ENCODE measurements around the gene ITGB2.

The ITGB2 gene

GRCh38 chr21:44927587-44928461 lies 7.1 kb upstream of the ITGB2 start:
- in situ Hi-C loops (cut with MboI; ENCODE audit: low sequenced_read_pairs, unreplicated experiment), result no loop called here
- no peak for TF ChIP-seq CTCF (IDR thresholded peaks at IDR 0.05; ENCODE audit: borderline replicate concordance, control extremely low read depth, extremely low read depth, insufficient read depth, missing control alignments)
- peak; percentile 84 for DNase-seq (ENCODE audit: low spot score)

DNA sequence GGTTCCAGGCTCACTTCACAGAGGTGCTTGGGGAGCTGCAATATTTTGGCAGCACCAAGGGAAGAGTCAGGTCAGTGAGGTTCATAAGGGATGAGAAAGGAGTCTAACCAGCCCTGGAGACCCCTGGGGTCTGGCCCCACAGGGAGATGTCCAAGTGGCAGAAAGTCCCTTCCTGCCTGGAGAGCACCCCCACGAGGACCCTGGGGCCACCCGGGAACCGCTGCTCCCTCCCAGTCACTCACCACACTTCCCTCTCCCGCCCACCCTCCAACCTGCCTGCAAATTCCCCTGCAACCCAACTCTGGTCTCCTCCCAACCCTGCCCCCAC lies 6.5 kb upstream of the ITGB2 start:
- TF ChIP-seq CTCF (IDR thresholded peaks at IDR 0.05; ENCODE audit: borderline replicate concordance, control extremely low read depth, extremely low read depth, insufficient read depth, missing control alignments), result no peak
- DNase-seq (ENCODE audit: low spot score), result no peak
- in situ Hi-C loops (cut with MboI; ENCODE audit: low sequenced_read_pairs, unreplicated experiment), result no loop called here

DNA sequence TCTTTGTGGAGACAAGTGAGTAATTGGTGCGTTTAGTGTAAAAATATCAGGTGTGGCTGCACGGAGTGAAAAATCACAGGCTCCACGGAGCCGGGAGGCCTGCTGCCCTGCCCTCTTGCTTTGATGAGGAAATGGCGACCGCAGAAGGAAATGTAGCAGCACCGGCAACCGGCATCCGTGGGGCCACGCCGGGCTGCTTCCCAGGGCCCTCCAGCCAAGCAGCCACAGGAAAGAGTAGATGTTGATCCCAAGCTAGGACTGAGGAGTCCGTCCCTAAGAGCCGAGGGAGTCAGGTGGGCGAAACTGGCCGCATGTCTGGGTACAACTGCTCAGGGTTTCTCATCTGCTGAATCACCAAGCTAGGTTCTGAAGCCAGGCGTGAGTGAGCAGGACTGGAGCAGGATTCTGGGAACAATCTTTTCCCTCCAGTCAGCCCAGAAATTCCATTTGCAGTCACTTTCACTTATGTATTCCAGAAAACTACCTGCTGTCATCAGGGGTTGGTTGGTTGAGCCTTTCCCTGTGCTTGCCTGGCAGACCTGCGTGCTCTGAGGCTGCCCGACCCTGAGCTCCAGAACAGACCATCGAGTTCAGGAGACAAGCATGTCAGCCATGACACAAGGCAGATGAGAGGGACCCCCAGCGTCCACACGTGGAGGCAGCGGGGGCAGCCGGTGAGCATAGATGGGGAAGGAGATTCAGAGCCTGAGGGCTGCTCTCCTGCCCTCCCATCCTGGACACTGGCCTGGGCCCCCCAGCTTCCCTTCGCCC lies 5.8 kb upstream of the ITGB2 start:
- in situ Hi-C loops (cut with MboI; ENCODE audit: low sequenced_read_pairs, unreplicated experiment), result no loop called here
- DNase-seq (ENCODE audit: low spot score), result no peak
- TF ChIP-seq CTCF (IDR thresholded peaks at IDR 0.05; ENCODE audit: borderline replicate concordance, control extremely low read depth, extremely low read depth, insufficient read depth, missing control alignments), result no peak

GRCh38 chr21:44925378-44925755 lies 4.7 kb upstream of the ITGB2 start:
- DNase-seq (ENCODE audit: low spot score), result no peak
- TF ChIP-seq CTCF (IDR thresholded peaks at IDR 0.05; ENCODE audit: borderline replicate concordance, control extremely low read depth, extremely low read depth, insufficient read depth, missing control alignments), result no peak
- in situ Hi-C loops (cut with MboI; ENCODE audit: low sequenced_read_pairs, unreplicated experiment), result no loop called here

GRCh38 chr21:44924606-44925377 lies 4.1 kb upstream of the ITGB2 start:
- TF ChIP-seq CTCF (IDR thresholded peaks at IDR 0.05; ENCODE audit: borderline replicate concordance, control extremely low read depth, extremely low read depth, insufficient read depth, missing control alignments), result no peak
- in situ Hi-C loops (cut with MboI; ENCODE audit: low sequenced_read_pairs, unreplicated experiment), result loop anchor here (5.0 kb wide), 1 partner anchor 47 kb away; no protein-coding TSS in a partner anchor
- DNase-seq (ENCODE audit: low spot score), result no peak

- in situ Hi-C loops (cut with MboI; ENCODE audit: low sequenced_read_pairs, unreplicated experiment), result loop anchor here (5.0 kb wide), 1 partner anchor 46 kb away; no protein-coding TSS in a partner anchor
- TF ChIP-seq CTCF (IDR thresholded peaks at IDR 0.05; ENCODE audit: borderline replicate concordance, control extremely low read depth, extremely low read depth, insufficient read depth, missing control alignments), result no peak
- no peak for DNase-seq (ENCODE audit: low spot score)
These were observed 2.9 kb upstream of the ITGB2 start for GRCh38 chr21:44923480-44924084.
